GM12892 (cell line): ENCODE data around the gene ZNF254.

Experiments used
- POLR2A ChIP-seq: IDR thresholded peaks from 2 replicates; pipeline ENCODE4 v1.6.1; 2011; ENCODE audit warnings: low read depth, low read length, control low read depth
- POLR2AphosphoS5 ChIP-seq: IDR thresholded peaks from 2 replicates; pipeline ENCODE4 v1.6.1; 2011; ENCODE audit warnings: low read depth, low read length, control low read depth

DNA sequence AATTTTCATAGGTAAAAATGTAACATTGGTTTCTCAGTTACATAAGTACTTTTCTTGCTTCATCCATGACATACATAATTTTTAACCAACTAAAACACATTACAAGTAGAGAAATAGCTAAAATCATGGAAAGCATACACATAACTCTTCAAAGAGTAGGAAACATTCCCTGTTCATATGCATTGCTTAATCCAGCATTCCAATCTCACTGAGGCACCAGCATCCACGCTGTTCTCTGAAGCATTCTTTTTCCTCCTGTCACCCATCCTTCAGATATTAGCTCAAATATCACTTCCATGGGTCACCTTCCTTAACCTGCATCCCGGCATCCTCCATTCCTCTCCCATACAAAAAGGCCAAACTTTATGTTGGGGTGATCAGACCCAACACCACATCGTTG, 79.1 kb downstream of the ZNF254 start:
- TF ChIP-seq POLR2AphosphoS5 (no peak), POLR2A (no peak)
